Astrocyte of the cerebellum (primary cell): ENCODE results near the gene SFXN1.

Experiments used
- DNase-seq: peaks from one replicate; pipeline ENCODE4 v3.0.0-alpha.2; 2011; ENCODE audit warnings: low read depth
- H3K4me3 ChIP-seq: 2 replicates; pipeline ENCODE4 v1.5.1; 2011; ENCODE audit warnings: mild to moderate bottlenecking, low read depth, low read length, moderate library complexity
- in situ Hi-C: cut with HindIII; loops from 2 replicates; pipeline ENCODE4 v1.10.0; 2017; ENCODE audit warnings: low sequenced_read_pairs
- TF ChIP-seq, protein P1 (sequence below): IDR thresholded peaks from 2 replicates; pipeline ENCODE4 v1.5.1; 2012; ENCODE audit warnings: low read length, low read depth, moderate library complexity, mild to moderate bottlenecking; ENCODE audit errors: missing control alignments

Gene SFXN1

DNA sequence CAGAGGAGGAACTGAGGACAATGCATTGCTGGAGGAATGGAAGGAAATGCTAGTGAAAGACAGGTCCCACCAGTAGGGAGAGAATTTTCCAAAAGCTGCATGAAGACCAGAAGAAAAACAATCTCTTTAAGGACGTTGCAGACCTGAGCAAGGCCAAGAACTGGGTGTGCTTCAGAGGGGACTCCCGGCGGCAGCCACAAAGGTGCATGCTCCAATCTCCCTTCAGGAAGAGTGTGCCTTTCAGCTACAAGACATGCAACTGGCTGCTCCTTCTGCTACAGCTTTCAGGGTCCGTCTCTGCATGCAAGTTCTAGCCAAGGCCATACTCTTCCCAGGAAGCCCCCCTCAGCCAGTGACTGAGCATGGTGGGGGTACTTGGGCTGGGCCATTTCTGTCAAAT lies 62.9 kb downstream of the SFXN1 start:
- in situ Hi-C loops, result no loop called here
- H3K4me3 ChIP-seq, result no peak overlapping the region
- DNase-seq, result no peak
- TF ChIP-seq, protein P1, sequence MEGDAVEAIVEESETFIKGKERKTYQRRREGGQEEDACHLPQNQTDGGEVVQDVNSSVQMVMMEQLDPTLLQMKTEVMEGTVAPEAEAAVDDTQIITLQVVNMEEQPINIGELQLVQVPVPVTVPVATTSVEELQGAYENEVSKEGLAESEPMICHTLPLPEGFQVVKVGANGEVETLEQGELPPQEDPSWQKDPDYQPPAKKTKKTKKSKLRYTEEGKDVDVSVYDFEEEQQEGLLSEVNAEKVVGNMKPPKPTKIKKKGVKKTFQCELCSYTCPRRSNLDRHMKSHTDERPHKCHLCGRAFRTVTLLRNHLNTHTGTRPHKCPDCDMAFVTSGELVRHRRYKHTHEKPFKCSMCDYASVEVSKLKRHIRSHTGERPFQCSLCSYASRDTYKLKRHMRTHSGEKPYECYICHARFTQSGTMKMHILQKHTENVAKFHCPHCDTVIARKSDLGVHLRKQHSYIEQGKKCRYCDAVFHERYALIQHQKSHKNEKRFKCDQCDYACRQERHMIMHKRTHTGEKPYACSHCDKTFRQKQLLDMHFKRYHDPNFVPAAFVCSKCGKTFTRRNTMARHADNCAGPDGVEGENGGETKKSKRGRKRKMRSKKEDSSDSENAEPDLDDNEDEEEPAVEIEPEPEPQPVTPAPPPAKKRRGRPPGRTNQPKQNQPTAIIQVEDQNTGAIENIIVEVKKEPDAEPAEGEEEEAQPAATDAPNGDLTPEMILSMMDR, result no peak

DNA sequence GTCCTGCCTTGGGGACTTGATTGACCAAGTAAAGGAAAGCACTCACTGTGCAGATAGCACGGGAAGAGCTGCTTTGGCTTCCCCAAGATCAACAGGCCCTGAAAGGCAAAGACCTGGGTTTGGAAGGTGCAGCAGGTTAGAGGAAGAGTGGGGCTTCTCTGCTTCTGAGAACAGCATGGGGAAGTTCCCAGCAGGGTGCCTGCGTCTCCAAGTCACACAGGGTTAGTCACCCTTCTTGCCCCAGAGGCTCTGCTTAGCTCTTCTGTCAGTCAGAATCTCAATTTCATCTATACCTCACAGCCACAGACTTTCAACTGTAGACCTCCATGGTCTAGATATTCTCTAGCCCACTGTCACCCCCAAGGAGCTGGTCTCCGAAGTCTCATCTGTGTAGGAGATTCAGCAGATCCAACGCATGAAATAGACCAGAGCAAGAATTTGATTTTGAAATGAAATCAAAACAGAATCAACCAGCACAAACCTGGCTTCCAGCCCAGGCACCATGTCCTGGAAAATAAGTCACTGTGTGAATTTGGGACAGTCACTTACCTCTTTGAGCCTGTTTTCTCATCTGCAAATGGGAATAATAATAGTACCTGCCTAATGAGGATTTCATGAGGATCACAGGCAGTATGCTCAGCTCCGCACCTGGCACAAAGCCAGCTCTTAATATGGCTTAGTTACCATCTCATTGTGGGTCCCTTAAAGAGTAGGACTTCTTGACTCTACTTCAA lies 64.0 kb downstream of the SFXN1 start:
- TF ChIP-seq, protein P1, result no peak
- no peak overlapping the region for H3K4me3 ChIP-seq
- no peak for DNase-seq
- in situ Hi-C loops, result no loop called here

DNA sequence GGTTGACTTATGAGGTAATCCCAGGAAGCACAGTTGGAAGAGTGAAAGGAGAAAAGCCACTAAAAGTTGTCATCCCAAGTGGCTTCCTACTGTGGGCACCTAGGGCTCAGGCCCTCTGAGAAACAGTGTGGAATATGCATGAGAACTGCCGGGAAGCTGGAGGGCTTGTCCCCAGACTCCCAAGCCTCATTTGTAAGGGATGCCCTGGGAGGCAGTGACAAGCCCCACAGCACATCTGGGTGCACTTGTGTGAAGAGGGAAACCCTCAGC lies 64.5 kb downstream of the SFXN1 start:
- TF ChIP-seq, protein P1, result no peak
- in situ Hi-C loops, result no loop called here
- DNase-seq, result no peak
- H3K4me3 ChIP-seq, result no peak overlapping the region

DNA sequence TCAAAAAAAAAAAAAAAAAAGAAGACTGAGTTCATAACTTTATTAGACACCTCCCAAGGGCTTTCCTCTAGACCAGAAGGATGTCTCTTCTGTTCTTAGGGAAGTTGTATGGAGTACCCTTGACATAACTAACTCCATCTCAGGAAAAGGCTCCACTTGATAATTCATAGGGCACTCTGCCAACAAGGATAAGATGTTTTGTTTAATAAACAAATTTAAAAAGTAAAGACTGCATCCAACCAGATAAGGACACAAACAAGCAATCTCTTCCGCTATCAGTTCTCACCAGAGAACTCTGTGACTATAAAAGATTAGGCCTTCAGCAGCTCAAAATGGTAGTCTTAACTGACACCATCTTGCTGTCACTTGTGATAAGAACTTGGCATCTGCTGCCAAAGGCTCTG lies 65.8 kb downstream of the SFXN1 start:
- no peak overlapping the region for H3K4me3 ChIP-seq
- in situ Hi-C loops, result no loop called here
- TF ChIP-seq, protein P1, result no peak
- DNase-seq, result no peak

DNA sequence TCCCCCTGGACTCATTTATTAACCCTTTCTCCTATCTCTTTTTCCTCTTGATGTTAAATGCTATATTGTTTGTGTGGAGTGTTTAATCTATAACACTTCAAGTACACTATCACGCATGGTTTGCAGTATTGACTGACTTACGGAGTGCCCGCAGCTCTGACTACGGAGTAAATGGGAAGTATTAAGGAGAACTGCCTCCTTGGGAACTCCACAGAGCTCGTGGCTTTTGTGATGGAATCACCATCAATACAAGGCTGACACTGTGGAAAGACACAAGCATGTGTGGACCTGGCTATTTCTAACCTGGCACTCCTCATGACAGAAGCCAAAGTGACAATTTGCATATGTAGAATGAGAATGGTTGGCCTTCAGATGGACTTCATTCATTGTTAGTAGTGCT lies 66.2 kb downstream of the SFXN1 start:
- DNase-seq, result no peak
- in situ Hi-C loops, result no loop called here
- no peak overlapping the region for H3K4me3 ChIP-seq
- TF ChIP-seq, protein P1, result no peak

DNA sequence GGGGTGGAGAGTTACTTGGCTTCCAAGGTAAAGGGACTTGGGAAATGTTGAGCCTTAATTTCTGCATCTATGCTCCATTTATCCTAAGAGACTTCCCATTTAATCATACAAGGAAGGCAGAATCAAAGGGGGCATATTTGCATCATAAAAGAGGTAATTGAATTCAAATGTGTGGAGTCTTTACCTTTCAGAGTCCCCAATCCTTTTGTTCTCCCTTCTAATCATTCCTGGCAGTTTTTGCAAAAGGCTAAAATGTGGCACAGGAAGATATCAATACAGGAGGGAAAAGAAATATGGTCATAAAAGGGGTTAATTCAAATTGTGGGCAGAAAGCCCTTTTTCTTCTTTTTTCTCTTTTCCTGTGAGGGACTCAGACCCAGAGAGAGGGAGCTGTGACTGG lies 69.5 kb downstream of the SFXN1 start:
- TF ChIP-seq, protein P1, result no peak
- no peak overlapping the region for H3K4me3 ChIP-seq
- in situ Hi-C loops, result no loop called here
- no peak for DNase-seq
